ENCODE measurements around the gene GNA14.
"Not testable (repeated sequence)": the region's sequence is repeated elsewhere in the genome, so short reads cannot be mapped to it uniquely, and the experiment has no call there.

GNA14 gene

GRCh38 chr9:77643871-77644270, 4.3 kb downstream of the GNA14 start:
- no peak for DNase-seq (ENCODE audit: low read depth, low spot score)

DNA sequence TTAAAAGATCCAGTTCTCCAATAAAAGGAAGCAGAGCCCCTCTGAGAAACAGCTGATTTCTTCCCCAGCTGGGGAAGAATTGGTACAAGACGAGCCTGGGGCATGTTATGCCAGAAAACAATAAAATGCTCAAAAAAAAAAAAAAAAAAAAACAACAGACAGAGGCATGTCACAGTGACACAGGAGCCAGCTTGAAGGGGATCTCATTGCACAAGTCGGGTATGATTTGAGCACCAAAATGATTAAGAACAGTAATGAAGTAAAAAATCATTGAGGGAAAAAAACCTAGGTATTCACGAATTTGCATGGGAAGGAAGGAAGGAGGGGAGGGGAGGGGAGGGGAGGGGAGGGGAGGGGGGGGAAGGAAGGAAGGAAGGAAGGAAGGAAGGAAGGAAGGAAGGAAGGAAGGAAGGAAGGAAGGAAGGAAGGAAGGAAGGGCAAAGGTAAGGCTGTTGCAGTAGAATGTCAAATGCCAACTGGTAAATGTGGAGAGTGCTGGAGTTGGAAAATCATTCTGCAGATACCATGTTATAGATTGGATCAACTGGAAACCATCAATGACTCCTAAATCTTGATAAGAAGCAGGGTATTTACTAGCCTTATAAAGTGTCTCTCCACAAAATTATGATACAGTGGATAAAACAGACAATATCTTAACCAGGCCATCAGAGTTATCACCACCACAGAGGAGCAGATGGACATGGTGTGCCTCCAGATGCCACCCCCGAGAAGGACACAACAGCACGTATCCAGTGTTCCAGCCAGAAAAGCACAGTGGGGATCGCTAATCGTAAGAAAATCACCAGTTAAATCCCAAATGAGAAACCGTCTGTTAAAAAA, 7.2 kb downstream of the GNA14 start:
- DNase-seq (ENCODE audit: low read depth, low spot score) = no peak

DNA sequence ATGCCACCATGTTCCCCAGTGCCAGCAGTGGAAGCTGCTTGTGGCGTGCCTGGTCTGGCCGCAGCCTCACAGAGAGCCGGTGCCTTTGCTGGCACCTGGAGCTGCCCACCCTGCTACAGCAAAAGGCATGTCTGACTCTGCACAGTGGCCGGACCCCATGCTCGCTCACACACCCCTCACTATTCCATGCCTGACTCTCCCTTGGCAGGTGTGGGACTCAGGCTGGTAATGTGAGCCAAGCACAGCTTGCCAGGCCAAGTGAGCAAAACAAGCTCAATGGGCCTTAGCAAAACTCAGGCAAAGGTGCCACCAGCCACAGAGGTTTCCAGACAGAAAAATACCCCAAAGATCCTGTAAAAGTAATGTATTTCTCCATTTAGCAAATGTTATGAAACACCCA, 15.5 kb downstream of the GNA14 start:
- no peak for DNase-seq (ENCODE audit: low read depth, low spot score)

GRCh38 chr9:77628864-77629263, 19.3 kb downstream of the GNA14 start:
- DNase-seq (ENCODE audit: low read depth, low spot score) = not testable (repeated sequence)

DNA sequence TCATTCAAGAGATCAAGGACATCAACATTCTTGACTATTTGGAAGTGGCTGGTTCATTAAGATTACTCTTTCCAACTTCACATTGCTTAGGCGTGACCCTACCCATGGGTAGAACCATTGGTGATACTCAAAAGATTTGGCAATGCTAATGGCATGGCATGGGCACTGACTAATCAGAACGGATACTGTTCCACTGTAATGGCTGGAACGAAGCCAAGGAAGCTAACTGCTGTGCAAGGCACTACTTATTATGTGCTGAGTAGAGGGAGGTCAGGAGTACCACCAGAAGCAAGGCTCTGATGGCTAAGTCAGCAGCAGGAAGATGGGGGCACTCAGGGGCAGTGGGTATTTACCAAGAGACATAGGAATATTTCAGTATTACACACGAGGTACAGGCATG, 31.9 kb downstream of the GNA14 start:
- no peak for DNase-seq (ENCODE audit: low read depth, low spot score)

GRCh38 chr9:77614645-77615044, 33.5 kb downstream of the GNA14 start:
- no peak for DNase-seq (ENCODE audit: low read depth, low spot score)

DNA sequence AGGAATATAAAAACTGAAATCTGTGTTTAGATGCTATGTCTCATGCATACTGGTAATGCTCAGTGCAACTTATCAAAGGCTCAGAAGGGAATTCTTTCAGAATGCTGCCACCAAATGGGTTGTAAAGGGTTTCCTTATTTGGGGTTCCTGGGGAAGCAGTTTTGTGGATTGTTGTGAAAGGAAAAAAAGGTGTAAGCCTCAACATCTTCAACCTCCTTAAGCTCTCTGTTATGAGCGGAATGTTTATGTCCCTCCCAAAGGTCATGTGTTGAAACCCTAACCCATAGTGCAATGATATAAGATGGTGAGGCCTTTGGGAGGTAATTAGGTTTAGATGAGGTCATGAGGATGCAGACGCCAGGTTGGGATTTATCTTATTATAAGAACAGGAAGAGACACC, 41.6 kb downstream of the GNA14 start:
- no peak for DNase-seq (ENCODE audit: low read depth, low spot score)

DNA sequence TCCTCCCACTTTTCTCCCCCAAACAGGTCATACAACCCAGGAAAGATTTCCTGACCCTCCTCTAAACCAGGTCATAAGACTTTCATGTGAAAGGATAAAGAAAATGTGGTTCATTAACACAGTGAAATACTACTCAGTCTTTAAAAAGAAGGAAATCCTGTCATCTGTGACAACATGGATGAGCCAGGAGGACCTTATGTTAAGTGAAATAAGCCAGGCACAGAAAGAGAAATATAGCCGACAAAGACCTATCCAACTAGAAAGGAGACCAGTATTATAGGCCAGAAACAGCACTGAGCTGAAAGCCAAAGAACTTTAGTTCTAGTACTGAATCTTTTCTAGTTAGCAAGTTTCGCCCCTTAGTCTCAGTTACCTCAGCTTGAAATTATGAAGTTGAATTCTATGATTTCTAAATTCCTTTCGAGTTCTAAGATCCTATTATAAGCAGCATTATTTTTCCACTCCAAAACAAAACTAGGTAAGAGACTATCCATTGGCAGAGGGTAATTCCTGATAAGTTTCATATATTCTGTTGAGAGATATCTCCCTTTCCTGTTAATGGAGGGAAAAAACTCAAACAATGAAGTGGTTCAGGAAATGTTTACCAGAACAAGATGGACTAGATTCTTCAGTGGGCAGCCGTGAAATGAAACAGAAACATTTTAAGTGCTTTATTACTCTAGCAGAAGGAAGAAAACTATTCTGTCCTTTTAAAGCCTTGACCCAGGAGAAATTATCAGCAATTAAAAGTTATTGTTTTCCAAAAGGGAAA, 42.5 kb downstream of the GNA14 start:
- DNase-seq (ENCODE audit: low read depth, low spot score) = no peak

DNA sequence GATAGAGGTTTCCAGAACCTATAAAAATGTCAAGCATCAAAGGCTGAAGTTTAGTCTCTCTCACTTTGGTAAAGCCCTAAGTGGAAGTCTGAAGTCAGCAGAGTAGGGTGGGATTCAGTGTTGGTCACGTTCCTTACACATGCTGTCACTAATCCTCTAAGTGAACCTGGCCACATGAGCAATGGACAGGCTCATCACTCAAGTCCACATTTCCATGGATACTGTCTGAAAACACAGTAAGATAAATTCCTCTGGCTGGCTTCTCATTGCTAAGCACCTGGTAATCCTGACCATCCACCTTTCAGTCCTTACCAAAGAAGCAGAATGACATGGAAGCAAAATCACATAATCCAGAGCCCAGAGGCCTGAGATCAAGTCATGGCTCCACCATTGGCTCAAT, 43.8 kb downstream of the GNA14 start:
- no peak for DNase-seq (ENCODE audit: low read depth, low spot score)

- no peak for DNase-seq (ENCODE audit: low read depth, low spot score)
Observed at GRCh38 chr9:77602852-77603251, 45.3 kb downstream of the GNA14 start.

DNA sequence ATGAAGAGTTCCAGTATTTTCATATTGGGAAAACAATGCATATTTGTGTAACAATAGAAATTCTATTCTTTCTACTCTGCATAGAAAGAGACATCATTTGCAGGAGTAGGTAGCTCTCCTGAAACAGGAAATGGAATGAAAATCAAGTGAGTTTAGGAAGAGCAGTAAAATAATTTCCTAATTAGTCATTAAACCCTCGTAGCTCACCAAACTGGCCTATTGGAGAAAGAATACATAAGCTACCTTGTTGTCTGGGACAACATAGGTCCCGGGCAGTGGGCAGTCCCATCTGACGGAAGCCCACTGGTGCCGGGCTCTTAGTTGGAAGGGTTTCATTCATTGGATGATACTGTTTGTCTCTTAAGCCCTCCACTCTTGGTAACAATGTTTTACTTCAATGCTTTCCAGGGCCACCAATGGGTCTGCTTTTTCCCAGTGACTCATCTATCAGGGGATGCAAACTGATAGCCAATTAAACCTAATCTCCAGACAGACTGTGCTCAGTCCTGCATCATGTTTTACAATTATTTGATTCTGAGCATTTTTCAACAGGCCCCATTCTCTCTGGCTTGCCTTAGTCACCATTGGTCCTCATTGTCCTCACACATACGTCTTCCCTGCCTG, 46.5 kb downstream of the GNA14 start:
- no peak for DNase-seq (ENCODE audit: low read depth, low spot score)

DNA sequence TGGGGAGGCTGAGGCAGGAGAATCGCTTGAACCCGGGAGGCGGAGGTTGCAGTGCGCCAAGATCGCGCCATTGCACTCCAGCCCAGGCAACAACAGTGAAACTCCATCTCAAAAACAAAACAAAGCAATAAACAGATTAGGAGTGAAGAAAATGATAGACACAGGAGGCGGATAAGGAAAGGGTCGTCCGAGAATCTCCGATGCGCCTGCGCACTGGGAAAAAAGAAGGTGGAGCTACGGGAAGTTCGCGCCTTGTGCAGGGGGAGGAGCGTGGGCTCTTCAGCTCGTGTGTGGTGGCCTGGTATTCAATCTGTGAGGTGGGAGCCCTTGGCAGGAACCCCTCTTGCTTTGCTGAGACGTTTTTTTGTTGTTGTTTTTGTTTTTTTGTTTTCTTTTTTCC, 47.3 kb downstream of the GNA14 start:
- no peak for DNase-seq (ENCODE audit: low read depth, low spot score)

GRCh38 chr9:77599492-77599891, 48.6 kb downstream of the GNA14 start:
- no peak for DNase-seq (ENCODE audit: low read depth, low spot score)

DNA sequence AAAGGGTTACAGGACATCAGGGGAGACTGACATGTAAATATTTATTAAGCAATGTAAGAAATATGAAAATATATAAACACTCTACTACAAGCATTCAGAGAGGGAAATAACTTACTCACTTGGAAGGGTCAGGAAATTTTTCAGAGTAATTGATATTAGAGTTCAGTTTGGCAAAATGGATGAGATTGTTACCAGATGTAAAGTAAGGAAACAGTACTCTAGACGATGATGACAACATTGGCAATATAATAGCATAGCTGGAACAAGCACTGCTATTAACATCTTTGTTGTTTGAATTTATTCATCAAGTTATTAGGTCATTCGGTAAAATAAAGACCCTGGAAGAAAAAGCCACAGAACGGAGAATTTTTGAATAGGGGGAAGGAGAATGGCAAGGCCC, 49.1 kb downstream of the GNA14 start:
- no peak for DNase-seq (ENCODE audit: low read depth, low spot score)

DNA sequence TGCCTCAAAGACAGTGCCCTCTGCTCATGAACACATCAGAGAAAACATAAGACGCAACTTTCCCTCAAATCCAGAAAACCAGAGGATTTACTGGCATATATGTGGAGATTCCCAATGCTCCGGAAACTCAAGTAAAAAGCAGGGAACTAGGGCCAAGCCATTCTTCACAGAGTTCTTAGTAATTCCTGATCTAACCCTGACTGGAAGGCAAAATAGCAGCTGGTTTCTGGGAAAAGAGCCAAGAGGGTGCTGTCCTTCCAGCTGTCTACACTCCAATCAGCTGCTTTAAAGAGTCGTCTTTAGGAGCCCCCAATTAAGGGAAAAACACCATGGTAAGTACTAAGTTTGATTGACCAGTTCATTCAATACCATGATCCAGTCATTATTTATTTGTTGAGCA, 49.6 kb downstream of the GNA14 start:
- no peak for DNase-seq (ENCODE audit: low read depth, low spot score)

DNA sequence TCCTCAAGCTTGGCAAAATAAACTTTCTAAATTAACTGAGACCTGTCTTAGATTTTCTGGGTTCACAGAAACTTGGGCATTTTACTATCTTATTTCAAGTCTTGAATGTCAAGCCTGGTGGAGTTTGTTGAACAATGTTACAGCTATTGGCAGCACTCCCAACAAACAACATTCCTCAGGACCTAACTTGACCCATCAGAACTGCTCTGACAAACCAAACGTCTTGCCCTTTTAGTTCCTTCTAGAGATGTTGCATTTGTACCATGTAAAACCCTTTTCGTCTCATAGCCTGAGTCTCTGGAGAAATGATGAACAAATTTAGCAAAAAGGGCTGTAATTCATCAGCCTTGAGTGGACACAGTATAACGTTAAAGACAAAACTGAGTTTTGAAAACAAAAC, 51.1 kb downstream of the GNA14 start:
- no peak for DNase-seq (ENCODE audit: low read depth, low spot score)

DNA sequence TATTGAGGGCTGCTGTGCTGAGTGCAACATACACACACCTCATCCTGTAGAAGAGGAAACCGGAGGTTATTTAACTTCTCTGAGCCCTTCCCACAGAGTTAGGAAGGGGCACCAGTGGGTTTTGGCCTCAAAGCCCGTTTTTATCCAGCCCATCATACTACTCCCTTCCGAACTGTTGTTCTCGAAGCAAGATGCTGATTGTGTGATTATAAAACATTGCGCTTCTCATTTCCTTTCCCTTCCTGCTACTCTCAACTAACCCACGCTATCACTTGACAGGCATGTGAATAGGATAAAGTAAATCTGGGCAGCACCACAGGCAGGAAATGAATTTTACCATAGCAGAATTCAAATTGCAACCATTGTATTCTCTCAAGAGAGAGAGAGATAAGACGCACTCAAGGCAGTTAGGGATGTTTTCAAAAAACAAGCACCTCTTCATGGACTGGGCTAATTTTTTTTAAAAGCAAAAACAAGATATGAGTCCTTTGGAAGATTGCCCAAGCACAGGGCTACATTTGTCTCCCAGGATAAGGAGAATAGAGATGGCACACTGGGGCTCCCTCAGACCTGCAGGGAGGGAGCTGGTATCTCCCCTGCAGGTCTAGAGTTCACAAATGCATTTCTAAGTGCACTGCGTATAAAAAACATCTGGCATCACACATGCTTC, 52.6 kb downstream of the GNA14 start:
- no peak for DNase-seq (ENCODE audit: low read depth, low spot score)

DNA sequence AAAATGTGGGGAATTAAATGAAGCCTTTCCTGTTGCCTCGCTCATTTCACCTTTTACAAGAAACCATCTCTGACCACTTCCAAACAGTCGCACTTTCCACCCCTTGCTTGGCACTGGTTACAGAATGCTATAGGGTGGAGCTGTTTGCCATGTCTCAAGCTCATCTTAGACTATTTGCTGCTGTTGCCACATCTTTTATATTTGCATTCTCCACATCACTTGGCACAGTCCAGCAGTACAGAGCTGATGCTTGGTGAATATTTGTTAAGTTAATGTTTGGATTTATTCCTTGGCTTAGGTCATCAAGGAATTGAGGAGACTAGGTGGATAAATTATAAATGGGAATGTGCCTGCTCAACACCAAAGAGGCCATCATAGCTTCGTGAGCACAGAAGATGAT, 53.2 kb downstream of the GNA14 start:
- DNase-seq (ENCODE audit: low read depth, low spot score) = no peak

DNA sequence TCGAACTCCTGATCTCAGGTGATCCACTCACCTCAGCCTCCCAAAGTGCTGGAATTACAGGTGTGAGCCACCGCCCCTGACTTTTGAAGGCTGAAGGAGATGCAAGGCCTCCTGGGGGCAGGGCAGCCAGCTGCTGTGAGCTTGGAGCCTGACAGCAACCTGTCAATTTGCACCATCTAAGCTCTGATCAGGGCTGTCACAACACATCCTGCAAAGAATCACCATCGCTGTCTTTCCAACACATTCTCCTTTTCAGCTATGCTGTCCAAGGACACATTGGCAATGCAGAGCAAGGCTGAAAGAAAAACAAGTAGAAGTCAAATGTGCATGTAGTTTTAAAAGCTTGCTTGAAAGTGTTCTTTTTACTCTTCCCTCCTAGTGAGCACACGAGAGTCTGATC, 54.6 kb downstream of the GNA14 start:
- DNase-seq (ENCODE audit: low read depth, low spot score) = no peak

DNA sequence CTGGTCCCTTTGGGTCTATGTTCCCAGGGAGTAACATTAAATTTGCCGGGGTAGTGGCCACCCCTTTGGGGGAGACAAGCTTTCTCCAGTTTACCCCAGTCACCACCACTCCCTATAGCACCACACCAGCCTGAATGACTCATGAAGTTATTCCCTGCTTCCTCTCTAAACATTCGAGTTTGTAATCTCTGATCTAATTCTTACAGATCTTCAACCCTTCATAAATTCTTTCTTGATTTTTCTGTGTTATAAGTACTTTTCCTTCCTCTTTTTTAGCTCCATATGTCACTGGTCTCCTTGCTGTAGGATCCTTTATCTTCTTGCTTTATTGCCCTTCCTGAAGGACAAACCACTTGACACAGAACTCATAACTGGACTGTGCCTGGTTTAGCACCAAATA, 55.6 kb downstream of the GNA14 start:
- DNase-seq (ENCODE audit: low read depth, low spot score) = no peak

DNA sequence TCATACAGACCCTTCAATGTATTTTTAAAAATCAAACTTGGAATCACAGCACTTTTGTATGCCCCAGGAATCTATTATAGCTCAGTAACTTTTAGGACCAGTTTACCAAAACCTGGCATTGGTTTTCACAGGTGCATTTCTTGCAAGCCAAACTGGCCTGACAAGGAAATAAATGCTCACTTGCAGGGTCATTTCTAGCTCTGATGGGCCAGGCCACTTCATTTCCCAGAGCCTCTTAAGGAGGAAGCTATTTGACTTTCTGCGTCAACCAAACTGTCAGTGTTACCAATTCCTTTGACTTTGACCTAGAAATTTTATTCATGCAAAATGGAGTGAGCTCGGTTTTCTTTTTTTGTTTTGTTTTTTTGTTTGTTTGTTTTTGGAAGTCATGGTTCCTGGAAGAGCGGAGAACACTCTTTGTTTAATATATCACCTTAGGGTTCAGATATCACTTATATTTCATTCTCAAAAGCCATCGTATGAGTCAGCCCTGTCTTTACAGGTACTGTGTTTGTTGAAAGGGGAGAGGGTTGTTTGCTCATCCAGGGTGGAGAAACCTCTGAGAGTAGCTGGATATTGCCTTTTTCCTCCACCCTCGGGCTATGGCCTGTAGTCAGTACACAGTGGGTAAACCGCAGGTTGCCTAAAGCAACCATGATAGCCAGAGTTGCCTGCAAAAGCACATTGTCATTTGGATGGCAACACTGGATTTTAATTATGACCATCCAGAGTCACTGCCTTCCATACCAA, 58.9 kb downstream of the GNA14 start:
- DNase-seq (ENCODE audit: low read depth, low spot score) = no peak
